ENCODE data around the gene PAM. TPM values are rescaled to one million over a fixed set of nuclear protein-coding genes. Genes with fewer than 3 reads are reported as not detected.
"Not testable (repeated sequence)": the region's sequence is repeated elsewhere in the genome, so short reads cannot be mapped to it uniquely, and the experiment has no call there.

The PAM gene
- total and polyA plus RNA-seq, 7 donors, result 14.3 to 261 (median 198) TPM

DNA sequence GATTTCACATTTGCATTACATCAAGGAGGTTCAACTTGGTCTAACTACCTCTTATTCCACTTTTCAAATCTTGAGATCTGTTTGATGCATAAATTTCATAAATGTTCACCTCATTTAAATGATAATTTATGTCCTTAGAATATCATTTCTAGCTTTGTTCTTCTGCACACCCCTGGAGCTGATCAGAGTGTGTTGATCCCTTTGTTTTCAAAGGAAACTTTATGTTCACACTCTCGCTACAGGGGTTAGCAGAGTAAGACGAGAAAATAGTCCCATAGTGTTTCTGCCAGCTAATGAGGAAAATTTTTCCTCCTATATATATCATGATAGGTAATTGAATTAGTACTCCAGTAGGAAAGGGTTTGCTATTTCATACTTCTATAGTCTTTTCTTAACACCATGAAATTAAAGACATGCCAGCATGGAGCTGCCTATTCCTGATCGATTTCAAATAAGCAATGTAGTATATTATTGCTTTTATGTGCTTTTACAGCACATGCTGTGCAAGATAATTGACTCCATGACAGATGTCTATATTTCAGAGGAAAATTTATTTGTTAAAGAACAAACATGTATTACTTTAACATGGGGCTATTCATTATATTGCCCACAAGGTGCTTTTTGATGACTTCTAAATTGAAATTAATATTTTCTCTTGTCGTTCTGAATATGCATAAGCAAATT lies 4.8 kb upstream of the PAM start:
- Histone ChIP-seq H3K36me3 (no peaks in the 10 kb centered on the region), H3K4me1 (peaks cover 0 to 11% (median 10%) of the 10 kb centered on the region in 4 donors), H3K9me3 (no peaks in the 10 kb centered on the region), H3K4me3 (no peak overlapping the region), H3K27me3 (no peaks in the 10 kb centered on the region), H3K27ac (no peak overlapping the region)
- DNase-seq, result no peak
- TF ChIP-seq, protein P1, sequence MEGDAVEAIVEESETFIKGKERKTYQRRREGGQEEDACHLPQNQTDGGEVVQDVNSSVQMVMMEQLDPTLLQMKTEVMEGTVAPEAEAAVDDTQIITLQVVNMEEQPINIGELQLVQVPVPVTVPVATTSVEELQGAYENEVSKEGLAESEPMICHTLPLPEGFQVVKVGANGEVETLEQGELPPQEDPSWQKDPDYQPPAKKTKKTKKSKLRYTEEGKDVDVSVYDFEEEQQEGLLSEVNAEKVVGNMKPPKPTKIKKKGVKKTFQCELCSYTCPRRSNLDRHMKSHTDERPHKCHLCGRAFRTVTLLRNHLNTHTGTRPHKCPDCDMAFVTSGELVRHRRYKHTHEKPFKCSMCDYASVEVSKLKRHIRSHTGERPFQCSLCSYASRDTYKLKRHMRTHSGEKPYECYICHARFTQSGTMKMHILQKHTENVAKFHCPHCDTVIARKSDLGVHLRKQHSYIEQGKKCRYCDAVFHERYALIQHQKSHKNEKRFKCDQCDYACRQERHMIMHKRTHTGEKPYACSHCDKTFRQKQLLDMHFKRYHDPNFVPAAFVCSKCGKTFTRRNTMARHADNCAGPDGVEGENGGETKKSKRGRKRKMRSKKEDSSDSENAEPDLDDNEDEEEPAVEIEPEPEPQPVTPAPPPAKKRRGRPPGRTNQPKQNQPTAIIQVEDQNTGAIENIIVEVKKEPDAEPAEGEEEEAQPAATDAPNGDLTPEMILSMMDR (IDR thresholded peaks at IDR 0.05), result no peak
- TF ChIP-seq POLR2AphosphoS5 (IDR thresholded peaks at IDR 0.05) (no peak), POLR2A (IDR thresholded peaks at IDR 0.05) (no peak), EP300 (IDR thresholded peaks at IDR 0.05) (no peak)
- intact Hi-C loops (cut with DNase I), result loop anchor here (10.0 kb wide), 2 partner anchors 165 to 375 kb away; partner anchors contain the start of genes GIN1 and PPIP5K2
- WGBS, 2 donors, result 74 to 91% methylated on average over 4 of the region's 4 CpGs

DNA sequence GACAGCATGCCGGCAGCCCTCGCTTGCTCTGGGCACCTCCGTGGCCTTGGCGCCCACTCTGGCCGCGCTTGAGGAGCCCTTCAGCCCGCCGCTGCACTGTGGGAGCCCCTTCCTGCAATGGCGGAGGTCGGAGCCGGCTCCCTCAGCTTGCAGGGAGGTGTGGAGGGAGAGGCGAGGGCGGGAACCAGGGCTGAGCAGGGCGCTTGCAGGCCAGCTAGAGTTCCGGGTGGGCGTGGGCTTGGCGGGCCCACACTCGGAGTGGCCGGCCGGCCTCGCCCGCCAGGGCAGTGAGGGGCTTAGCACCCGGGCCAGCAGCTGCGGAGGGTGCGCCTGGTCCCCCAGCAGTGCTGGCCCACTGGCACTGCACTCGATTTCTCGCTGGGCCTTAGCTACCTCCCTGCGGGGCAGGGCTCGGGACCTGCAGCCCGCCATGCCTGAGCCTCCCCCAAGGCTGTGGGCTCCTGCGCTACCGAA lies 3.2 kb upstream of the PAM start:
- 89 to 94% methylated on average over 32 of the region's 32 CpGs for WGBS, 2 donors
- H3K4me1 ChIP-seq, result peaks cover 0 to 19% (median 17%) of the 10 kb centered on the region in 4 donors
- not testable (repeated sequence) for H3K27me3 ChIP-seq, H3K36me3 ChIP-seq, H3K9me3 ChIP-seq, H3K27ac ChIP-seq, H3K4me3 ChIP-seq
- peak; percentile 57 for DNase-seq
- intact Hi-C loops (cut with DNase I), result loop anchor here (10.0 kb wide), 2 partner anchors 167 to 373 kb away; partner anchors contain the start of genes GIN1 and PPIP5K2

DNA sequence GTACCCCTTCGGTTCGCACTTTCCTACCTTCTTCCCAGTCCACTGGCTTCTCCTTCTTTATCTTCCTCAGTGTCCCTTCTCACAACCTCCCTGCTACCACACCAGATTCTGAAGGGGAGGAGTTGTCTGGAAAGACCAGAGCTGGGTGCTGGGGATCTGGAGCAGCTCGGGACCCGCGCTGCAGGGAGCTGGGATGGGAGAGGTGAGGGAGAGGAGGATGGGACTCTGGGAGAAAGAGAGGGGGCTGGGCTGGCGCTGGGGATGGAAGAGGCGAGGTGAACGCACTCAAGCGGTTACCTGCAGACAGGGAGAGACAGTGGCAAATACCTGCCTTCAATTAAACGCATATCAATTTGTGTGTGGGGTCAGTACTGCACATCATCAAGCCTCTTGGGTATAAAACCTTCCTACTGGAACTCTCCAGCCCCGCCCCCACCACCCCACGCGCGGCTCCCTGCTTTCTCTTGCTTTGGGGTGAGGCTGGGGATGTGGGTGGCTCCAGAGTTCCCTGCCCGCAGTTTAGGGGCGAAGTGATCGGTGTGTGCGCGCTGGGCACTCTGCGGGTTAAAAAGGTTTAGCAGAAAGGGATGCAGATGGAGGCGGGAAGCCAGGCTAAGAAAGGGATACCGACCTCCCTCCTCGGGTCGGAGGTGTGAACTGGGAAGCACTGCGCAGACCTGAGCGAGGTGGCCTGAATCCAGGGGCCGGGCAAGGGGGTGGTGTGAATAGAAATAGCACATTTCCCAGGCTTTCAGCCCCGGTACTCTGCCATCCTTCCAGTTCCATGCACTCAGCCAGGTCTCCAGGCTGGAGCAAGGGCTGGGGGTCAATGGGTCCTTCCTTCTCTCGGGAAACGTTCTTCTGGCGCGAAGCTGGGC lies 977 bp upstream of the PAM start:
- TF ChIP-seq EP300 (IDR thresholded peaks at IDR 0.05) (no peak), POLR2A (IDR thresholded peaks at IDR 0.05) (no peak), POLR2AphosphoS5 (IDR thresholded peaks at IDR 0.05) (no peak)
- TF ChIP-seq, protein P1 (IDR thresholded peaks at IDR 0.05), result no peak
- peak overlapping the region; percentile 64 to 89 (median 79) for H3K4me3 ChIP-seq
- no peaks in the 10 kb centered on the region for H3K36me3 ChIP-seq
- 17 to 23% methylated on average over 32 of the region's 32 CpGs for WGBS, 2 donors
- no peaks in the 10 kb centered on the region for H3K27me3 ChIP-seq
- H3K9me3 ChIP-seq, result no peaks in the 10 kb centered on the region
- peak; percentile 73 for DNase-seq
- intact Hi-C loops (cut with DNase I), result loop anchor here (10.0 kb wide), 2 partner anchors 169 to 371 kb away; partner anchors contain the start of genes GIN1 and PPIP5K2
- H3K27ac ChIP-seq, result peak overlapping the region; percentile 66 to 85 (median 78)
- peaks cover 0 to 35% (median 31%) of the 10 kb centered on the region in 4 donors for H3K4me1 ChIP-seq

DNA sequence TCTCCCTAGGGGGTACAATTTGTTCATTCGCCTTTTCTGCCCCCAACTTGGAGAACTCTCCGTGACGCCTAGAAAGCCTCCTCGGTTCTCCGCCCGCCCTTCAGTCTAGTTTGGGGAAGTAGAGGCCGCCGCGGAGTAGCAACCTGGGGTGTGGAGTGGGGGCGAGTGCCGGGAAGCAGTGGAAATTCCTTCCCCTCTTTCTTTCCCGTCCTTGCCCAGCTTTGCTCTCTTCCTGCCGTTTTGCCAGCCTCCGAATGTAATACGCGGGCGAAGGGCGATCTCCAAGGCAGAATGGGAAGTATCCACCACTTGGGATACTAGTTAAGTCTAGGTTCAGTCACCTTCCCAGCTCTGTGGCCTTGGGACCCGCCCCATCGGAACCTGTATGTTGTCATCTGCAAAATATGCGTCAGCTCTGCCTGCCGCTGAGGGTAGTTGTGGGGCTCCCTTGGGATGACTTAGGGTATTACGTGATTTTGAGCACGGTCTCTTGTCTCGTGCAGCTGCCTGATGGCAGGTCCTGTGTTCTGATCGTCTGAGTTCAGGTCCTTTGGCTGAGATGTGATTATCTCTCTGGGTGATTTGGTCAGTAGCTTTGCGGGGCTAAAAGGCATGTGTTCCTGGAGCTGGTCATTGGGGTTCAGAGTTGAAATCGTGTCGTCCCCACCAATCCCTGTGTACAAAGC lies 724 bp downstream of the PAM start:
- H3K9me3 ChIP-seq, result no peaks in the 10 kb centered on the region
- DNase-seq, result peak; percentile 88
- intact Hi-C loops (cut with DNase I), result loop anchor here (10.0 kb wide), 2 partner anchors 171 to 369 kb away; partner anchors contain the start of genes GIN1 and PPIP5K2
- peak overlapping the region; percentile 66 to 85 (median 78) for H3K27ac ChIP-seq
- H3K27me3 ChIP-seq, result no peaks in the 10 kb centered on the region
- peaks cover 0 to 50% (median 48%) of the 10 kb centered on the region in 4 donors for H3K4me1 ChIP-seq
- no peaks in the 10 kb centered on the region for H3K36me3 ChIP-seq
- WGBS, 2 donors, result 1 to 2% methylated on average over 29 of the region's 29 CpGs
- H3K4me3 ChIP-seq, result peak overlapping the region; percentile 64 to 89 (median 79)
- peak; percentile 51 to 76 (median 70) for TF ChIP-seq POLR2AphosphoS5 (IDR thresholded peaks at IDR 0.05)
- no peak for TF ChIP-seq POLR2A (IDR thresholded peaks at IDR 0.05)
- TF ChIP-seq EP300 (IDR thresholded peaks at IDR 0.05), result no peak
- TF ChIP-seq, protein P1 (IDR thresholded peaks at IDR 0.05), result no peak
